GM18511 (cell line): Measurements from ENCODE around the gene GRIN1.

Source experiments
- ATAC-seq: cut with Tn5 transposase; IDR thresholded peaks from one replicate; pipeline ENCODE4 v1.9.1; 2021; ENCODE audit warnings: mild to moderate bottlenecking, moderate library complexity; ENCODE audit not compliant: unreplicated experiment

The GRIN1 gene

DNA sequence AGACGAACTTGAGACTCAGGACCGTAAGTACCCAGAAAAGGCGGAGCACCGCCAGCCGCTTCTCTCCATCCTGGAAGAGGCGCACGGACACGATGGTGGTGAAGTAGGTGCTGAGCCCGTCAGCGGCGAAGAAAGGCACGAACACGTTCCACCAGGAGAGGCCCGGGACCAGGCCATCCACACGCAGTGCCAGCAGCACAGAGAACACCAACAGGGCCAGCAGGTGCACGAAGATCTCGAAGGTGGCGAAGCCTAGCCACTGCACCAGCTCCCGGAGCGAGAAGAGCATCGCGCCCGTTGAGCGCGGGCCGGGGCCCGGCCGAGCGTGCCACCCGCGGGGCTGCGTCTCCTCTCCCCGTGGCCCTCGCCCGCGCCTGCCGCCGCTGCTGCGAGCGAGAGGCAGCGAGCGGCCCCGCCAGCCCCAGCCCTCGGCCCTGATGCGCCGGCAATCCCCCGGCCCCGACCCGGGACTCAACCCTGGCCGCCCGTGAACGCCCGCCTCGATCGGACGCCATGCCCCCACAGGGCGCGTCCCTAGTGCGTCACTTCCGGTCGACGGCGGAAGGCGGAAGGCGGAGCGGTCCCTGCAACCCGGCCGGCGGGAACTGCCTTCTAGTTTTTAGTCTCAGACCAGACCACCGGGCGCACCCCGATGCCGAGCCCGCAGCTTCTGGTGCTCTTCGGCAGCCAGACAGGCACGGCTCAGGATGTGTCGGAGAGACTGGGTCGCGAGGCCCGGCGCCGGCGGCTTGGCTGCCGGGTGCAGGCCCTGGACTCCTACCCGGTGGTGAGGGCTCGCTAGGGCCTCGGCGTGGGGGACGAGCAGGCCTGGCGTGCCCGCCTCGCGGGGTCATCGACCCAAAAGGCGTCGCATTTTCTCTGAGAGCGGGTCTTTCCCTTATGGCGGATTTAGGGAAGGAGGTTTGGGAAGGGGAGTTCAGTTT is 66.4 kb downstream of the GRIN1 start, which contains the start of the genes NDOR1 and TMEM203:
Gene NDOR1, plus strand, starts transcription at position 575 of the 944 bp plus-strand sequence. Its CDS starts 78 bp downstream, at position 653.
Gene TMEM203, minus strand, starts transcription at position 523 of the 944 bp plus-strand sequence. Its CDS starts 234 bp downstream, at position 289.
- ATAC-seq: peak; percentile 47

DNA sequence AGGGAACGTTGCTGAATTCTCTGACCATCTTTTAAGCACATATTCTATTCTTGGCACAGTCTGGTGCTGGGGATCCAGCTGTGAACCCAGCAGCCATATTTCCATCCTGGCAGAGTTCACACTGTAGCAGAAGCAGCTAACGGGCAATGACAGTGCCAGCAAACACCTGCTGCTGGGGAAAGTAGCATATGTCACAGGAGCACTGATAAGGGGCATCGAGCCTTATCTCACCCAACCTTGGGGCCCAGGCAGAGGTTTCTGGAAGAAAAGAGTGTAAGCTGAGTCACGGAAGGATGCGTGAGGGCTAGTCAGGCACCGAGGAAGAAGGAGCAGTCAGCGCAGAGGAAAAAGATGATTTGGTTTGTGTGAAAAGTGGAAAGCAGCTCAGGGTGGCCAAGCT is 67.6 kb downstream of the GRIN1 start:
- ATAC-seq: no peak

DNA sequence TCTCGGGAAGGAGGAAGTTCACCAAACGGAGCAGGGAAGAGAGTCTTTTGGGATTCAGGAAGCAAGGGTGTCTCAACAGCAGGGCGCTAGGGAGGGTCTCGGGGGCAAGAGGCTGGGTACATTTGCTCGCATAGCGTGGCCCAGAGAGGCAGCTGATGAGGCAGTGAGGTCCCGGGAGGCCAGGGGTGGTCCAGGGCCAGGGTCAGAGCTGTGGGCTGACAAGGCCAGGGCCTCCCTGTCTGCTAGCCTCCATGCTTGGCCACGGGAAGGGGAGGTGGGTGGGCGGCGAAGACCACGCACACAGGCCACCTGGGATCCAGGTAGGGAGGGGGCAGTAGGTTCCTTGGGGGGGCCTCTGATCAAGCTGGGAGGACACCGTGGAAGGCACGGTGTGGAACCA is 72.6 kb downstream of the GRIN1 start:
- ATAC-seq: no peak

DNA sequence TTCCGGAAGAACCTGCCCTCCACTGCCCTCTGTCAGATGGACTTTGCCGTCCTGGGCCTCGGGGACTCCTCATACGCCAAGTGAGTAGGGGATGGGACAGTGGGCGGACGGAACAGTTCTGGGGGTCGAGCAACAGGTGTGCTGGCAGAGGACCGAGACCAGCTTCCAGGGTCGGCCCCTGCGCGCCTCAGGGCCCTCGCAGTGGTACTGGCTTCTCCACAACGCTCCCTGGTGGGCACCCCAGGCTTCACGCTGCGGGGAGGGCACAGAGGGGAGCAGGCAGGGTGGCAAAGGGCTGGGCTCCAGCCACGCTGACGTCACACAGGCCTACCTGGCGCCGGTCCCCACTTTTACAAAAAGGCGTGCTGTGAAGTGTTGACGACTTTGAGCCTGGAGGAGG is 73.6 kb downstream of the GRIN1 start:
- no peak for ATAC-seq

DNA sequence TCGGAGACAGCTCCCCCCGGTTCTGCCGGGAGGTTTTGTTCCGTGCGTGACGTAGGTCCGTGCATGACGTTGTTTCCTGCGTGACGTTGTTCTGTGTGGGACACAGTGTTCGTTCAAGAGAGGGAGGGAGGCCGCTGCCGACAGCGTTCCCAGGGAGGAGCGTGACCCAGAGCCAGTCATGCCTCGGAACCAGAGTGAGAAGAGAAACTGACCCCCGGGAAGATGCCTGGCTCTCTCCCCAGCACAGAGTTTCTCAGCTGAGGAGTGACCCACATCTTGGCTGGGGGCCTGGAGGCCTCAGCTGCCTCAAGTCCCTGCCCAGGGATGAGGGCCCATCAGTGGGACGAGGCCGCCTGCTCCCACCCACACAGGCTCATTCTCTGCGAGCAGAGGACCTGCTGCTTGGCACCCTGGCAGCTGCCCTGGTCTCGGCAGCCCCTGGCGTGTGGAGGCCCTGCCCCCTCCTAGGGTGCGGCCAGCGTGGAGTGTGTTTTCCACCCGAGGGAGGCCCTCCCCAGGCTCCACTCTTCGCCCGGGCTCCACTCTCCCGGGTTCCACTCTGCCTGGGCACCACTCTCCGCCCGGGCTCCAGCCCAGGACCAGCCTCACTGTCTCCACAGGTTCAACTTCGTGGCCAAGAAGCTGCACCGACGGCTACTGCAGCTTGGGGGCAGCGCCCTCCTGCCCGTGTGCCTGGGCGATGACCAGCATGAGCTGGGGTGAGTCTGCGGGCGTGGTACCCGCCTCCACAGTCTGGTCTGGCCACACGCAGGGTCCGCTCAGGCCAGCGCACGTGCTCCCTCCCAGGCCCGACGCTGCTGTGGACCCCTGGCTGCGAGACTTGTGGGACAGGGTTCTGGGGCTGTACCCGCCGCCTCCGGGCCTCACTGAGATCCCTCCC is 74.5 kb downstream of the GRIN1 start:
- no peak for ATAC-seq

DNA sequence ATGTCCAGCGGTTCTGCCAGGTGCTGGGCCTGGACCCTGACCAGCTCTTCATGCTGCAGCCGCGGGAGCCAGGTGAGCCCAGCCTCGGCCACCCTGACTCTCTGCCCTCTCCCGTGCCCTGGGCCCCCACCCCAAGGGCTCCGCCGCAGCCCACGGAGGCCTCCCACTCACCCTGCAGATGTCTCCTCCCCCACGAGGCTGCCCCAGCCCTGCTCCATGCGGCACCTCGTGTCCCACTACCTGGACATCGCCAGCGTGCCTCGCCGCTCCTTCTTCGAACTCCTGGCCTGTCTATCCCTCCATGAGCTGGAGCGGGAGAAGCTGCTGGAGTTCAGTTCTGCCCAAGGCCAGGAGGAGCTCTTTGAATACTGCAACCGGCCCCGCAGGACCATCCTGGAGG is 75.7 kb downstream of the GRIN1 start:
- ATAC-seq: no peak

DNA sequence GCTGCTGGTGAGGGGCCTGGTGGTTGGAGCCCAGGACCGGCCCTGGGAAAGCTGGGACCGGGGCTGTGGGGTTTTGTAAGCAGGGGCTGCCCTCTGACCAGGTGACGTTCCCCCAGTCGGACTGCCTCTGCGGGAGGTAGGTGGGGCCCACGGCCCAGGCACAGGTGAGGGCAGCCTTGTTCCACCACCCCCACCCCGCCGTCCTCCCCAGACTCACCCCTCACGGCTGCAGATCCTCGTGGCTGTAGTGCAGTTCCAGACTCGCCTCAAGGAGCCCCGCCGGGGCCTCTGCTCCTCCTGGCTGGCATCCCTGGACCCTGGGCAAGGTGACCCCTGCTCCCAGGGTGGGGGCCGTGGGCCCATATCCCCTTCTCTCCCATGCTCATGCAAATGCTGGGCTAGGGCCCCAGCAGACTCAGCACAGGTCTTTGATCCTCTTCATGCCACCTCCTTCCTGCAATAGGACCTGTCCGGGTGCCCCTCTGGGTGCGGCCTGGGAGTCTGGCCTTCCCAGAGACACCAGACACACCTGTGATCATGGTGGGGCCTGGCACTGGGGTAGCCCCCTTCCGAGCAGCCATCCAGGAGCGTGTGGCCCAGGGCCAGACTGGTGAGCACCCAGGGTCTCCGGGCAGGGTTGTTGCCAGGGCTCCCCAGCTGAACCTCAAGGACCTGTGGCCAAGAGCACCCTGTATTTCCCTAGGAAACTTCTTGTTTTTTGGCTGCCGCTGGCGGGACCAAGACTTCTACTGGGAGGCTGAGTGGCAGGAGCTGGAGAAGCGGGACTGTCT is 76.4 kb downstream of the GRIN1 start:
- ATAC-seq: no peak

DNA sequence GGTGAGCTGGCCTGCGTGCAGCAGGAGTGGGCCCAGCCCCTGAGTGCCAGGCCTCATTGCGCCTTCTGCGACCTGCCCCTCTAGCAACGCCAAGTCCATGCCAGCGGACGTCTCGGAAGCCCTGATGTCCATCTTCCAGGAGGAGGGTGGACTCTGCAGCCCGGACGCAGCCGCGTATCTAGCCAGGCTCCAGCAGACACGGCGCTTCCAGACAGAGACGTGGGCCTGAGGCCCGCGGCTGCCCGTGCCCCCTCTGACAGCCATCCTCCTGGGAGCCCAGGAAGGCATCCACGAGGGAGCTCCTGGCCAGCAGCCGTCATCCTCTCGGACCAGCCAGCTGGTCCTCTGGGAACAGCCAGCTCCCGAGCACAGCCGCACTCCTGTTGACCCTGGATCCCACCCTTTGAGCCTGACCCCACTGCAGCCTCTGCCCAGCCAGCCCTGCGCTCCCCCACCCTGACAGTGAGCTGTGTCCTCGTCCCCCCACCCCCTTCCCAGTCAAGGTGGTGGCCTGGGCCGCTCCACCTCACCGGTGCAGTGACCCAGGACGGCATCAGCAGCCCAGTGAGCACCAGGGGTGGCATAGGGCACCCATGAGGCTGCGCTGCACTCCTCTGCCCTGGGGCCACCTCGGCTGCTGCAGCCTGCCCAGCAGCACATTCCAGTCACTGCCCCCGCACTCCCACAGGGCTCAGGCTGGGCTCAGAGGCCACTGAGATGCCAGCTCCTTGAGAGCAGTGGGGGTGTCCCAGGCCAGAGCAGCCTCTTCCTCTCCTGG is 77.4 kb downstream of the GRIN1 start:
- ATAC-seq: no peak

DNA sequence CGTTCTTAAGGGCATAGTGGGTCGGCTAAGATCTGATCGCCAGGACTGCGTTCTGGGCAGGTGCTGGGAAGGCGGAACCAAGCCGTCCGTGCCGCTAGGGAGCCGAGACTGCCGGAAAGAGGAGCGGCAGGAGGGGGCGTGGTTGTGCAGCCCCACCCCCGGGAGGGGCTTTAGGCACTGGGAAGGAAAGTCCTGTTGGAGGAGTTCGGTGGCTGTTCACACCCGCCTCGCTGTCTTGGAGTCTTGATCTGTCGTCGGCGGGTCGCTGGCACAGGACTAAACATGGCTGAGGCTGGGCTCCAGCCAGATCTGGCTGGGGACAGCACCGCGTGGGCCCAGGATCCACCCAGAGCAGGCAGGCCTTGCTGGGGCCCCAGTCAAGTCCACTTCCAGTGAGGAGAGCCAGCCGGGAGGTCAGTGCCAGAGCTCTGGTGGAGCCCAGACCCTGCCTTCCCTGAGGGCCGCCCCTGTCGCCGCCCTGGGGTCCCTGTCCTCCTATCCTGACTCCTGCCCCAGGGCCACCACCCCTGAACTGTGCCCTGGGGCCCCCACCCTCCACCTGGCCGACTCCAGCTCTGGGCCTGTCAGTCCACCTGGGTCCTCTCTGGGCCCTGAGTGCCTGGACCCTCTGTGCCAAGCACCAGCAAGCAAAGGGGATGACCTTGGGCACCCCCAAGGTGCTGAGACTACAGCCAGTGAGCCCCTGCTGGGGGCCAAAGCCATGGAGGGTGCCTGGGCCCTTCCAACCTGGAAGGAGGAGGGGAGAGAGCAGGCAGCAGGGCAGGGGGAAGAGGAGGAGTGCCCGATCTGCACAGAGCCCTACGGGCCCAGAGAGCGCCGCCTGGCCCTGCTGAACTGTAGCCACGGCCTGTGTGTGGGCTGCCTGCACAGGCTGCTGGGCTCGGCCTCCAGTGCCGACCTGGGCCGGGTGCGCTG is 78.6 kb downstream of the GRIN1 start:
- ATAC-seq: no peak

DNA sequence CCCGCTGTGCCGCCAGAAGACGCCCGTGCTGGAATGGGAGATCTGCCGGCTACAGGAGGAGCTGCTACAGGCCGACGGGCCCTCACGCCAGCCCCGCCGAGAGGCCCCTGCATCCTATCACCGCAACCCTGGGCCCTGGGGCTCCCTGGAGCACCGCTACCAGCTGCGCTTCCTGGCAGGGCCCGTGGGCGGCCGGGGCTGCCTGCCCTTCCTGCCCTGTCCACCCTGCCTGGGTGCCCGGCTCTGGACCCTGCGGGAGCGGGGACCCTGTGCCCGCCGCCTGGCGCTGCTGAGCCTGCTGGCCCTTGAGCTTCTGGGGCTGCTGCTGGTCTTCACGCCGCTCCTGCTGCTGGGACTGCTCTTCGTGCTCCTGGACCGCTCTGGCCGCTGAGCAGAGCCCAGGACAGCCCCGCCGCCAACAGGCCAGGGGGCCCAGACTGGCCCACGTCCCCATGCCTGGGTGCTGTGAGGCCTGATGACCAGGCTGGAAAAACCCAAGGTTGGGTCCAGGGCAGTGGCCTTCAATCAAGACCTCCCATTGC is 79.3 kb downstream of the GRIN1 start:
- ATAC-seq: no peak
